Measurements from ENCODE around the gene MAML2. TPM values are rescaled to one million over a fixed set of nuclear protein-coding genes. Genes with fewer than 3 reads are reported as not detected.

MAML2 gene
- total RNA-seq, 1 experiment from 2014 or later: 2.7 TPM

- no peak for DNase-seq
- Histone ChIP-seq H3K4me1 (ENCODE audit: insufficient read depth, low read length) (no peaks in the 10 kb centered on the region), H2AK5ac (ENCODE audit: insufficient read length, low read length) (no peak overlapping the region), H3K4ac (ENCODE audit: low read depth, low read length) (no peak overlapping the region), H3K27ac (ENCODE audit: insufficient read length, low read depth, low read length) (no peak overlapping the region), H3K79me2 (ENCODE audit: insufficient read depth, low read length) (no peaks in the 10 kb centered on the region), H2BK120ac (ENCODE audit: low read depth, low read length, poor library complexity, severe bottlenecking) (no peak overlapping the region), H3K9me3 (ENCODE audit: control insufficient read depth, low read depth, low read length) (no peaks in the 10 kb centered on the region), H4K5ac (ENCODE audit: insufficient read length, low read depth, low read length) (no peak overlapping the region), H3K27me3 (ENCODE audit: insufficient read depth, low read length) (no peaks in the 10 kb centered on the region), H3K79me1 (ENCODE audit: insufficient read depth, low read depth, low read length, poor library complexity, severe bottlenecking) (no peaks in the 10 kb centered on the region), H2BK5ac (ENCODE audit: insufficient read length, low read length) (no peak overlapping the region), H2BK20ac (ENCODE audit: low read depth, low read length, poor library complexity, severe bottlenecking) (no peak overlapping the region), H3K56ac (ENCODE audit: insufficient read length, low read depth, low read length) (no peak overlapping the region), H2BK12ac (ENCODE audit: insufficient read length, low read depth, low read length) (no peak overlapping the region), H2BK15ac (ENCODE audit: low read depth, low read length) (no peak overlapping the region), H4K8ac (replicated peaks; ENCODE audit: insufficient read length, low read depth, low read length) (no peak overlapping the region), H2AFZ (ENCODE audit: low read length) (no peak overlapping the region), H3T11ph (ENCODE audit: low read length) (no peak overlapping the region), H4K20me1 (ENCODE audit: control insufficient read depth, insufficient read depth, insufficient read length) (no peaks in the 10 kb centered on the region), H3K18ac (ENCODE audit: insufficient read length, low read depth, low read length) (no peak overlapping the region), H4K91ac (ENCODE audit: insufficient read length, low read depth, low read length) (no peak overlapping the region), H3K14ac (ENCODE audit: insufficient read depth, low read length) (no peak overlapping the region), H3K4me2 (ENCODE audit: insufficient read depth, insufficient read length, low read length) (no peak overlapping the region), H3K23me2 (ENCODE audit: insufficient read length, low read depth, low read length, poor library complexity, severe bottlenecking) (no peaks in the 10 kb centered on the region), H3K9ac (ENCODE audit: extremely low read depth, insufficient read length, low read length) (no peak overlapping the region), H3K23ac (ENCODE audit: insufficient read length, low read depth, low read length) (no peak overlapping the region)
- no peak for TF ChIP-seq CTCF (conservative IDR thresholded peaks at IDR 0.05)
- no peaks in the 10 kb centered on the region for H3K9me3 Mint-ChIP-seq
- no peak overlapping the region for H3K27ac Mint-ChIP-seq
- H3K36me3 Mint-ChIP-seq (ENCODE audit: insufficient read depth in 1 of 3, low read depth in 3 of 3): no peaks in the 10 kb centered on the region
- H3K4me1 Mint-ChIP-seq: no peaks in the 10 kb centered on the region
- no peak overlapping the region for H3K4me3 Mint-ChIP-seq
- no peaks in the 10 kb centered on the region for H3K27me3 Mint-ChIP-seq (ENCODE audit: low read depth)
Measured at GRCh38 chr11:96027021-96027420, 316.0 kb downstream of the MAML2 start.
